HepG2 (cell line): ENCODE measurements around the gene RAD23A. TPM values are rescaled to one million over a fixed set of nuclear protein-coding genes. Genes with fewer than 3 reads are reported as not detected.

ENCODE experiments used
- ATAC-seq: fragments of 200-7000 bp; cut with Tn5 transposase; 3 replicates; pipeline ENCODE4 v1.9.1; 2020; ENCODE audit warnings: mild to moderate bottlenecking, moderate library complexity
- BruUV-seq: library from RNA; stranded (reverse); fragments of 400-500 nt; replicated peaks from 2 replicates; lab custom pipeline; 2021; lab: Mats Ljungman, UMichigan
- CTCF ChIA-PET: fragments of 300-600 bp; formaldehyde crosslinking; extraction: SDS; loops from one replicate; lab custom pipeline; 2021; ENCODE audit warnings: low total read pairs, inconsistent platforms, low intra/inter-chr PET ratio; lab: Yijun Ruan, JAX
- POLR2A ChIA-PET: fragments of 350-600 bp; sonication (Branson Sonifier 250); formaldehyde crosslinking; loops from one replicate; lab custom pipeline; 2020; ENCODE audit warnings: antibody characterized with exemption, inconsistent platforms; lab: Yijun Ruan, JAX
- DNase-seq: peaks from one replicate; pipeline ENCODE4 v3.0.0-alpha.2; 2015; ENCODE audit warnings: low spot score
- FAIRE-seq: peaks from 3 replicates; lab custom pipeline; 2011; peaks lifted over from hg19 to GRCh38; lab: Jason Lieb, UNC
- H2AFZ ChIP-seq: one replicate; pipeline ENCODE4 v1.6.1; 2011; ENCODE audit warnings: low read length, inconsistent platforms
- H3K27ac ChIP-seq: fragments of 300-600 bp; 3 replicates; pipeline ENCODE4 v1.8.0; 2011; ENCODE audit warnings: mixed run types, mild to moderate bottlenecking, mixed read lengths, low read length, inconsistent platforms; ENCODE audit not compliant: insufficient read depth; ENCODE audit errors: extremely low read length
- H3K27me3 ChIP-seq, 2 experiments: fragments of 200-600 bp in 1 of 2; 2 replicates in 1 of 2; 3 replicates in 1 of 2; pipeline versions ENCODE4 v1.6.0 to v1.8.0; 2011; ENCODE audit warnings: low read length in 2 of 2, mild to moderate bottlenecking in 2 of 2, moderate library complexity in 2 of 2, inconsistent platforms in 1 of 2; ENCODE audit not compliant: insufficient read depth in 2 of 2, control insufficient read depth in 1 of 2
- H3K36me3 ChIP-seq, 2 experiments: fragments of 200-600 bp in 1 of 2; replicated peaks in 1 of 2; 2 replicates in 1 of 2; 3 replicates in 1 of 2; pipeline versions ENCODE4 v1.5.1 to v1.8.0; 2011; ENCODE audit warnings: low read length in 2 of 2, inconsistent platforms in 1 of 2; ENCODE audit not compliant: insufficient read depth in 2 of 2, control insufficient read depth in 1 of 2
- H3K4me1 ChIP-seq: 2 replicates; pipeline ENCODE4 v1.5.1; 2012; ENCODE audit warnings: low read length, inconsistent platforms; ENCODE audit not compliant: insufficient read depth
- H3K4me2 ChIP-seq: 2 replicates; pipeline ENCODE4 v1.6.0; 2011; ENCODE audit warnings: low read depth, low read length, inconsistent platforms
- H3K4me3 ChIP-seq, 3 experiments: fragments of 200-600 bp in 1 of 3; sonication (generic), shearing (Covaris generic) in 1 of 3; replicated peaks in 1 of 3; 2 replicates each; pipeline ENCODE4 v1.5.1; 2011 to 2016; ENCODE audit warnings: low read length in 3 of 3, inconsistent platforms in 2 of 3, low read depth in 2 of 3, mild to moderate bottlenecking in 2 of 3, control low read depth in 1 of 3, mixed read lengths in 1 of 3; ENCODE audit not compliant: insufficient read depth in 1 of 3
- H3K79me2 ChIP-seq: one replicate; pipeline ENCODE4 v1.6.1; 2011; ENCODE audit warnings: low read length, inconsistent platforms; ENCODE audit not compliant: insufficient read depth
- H3K9ac ChIP-seq: 2 replicates; pipeline ENCODE4 v1.6.0; 2011; ENCODE audit warnings: mild to moderate bottlenecking, low read depth, low read length, inconsistent platforms; ENCODE audit not compliant: insufficient read depth
- H3K9me3 ChIP-seq: 2 replicates; pipeline ENCODE4 v1.5.1; 2012; ENCODE audit warnings: mild to moderate bottlenecking, low read length
- H4K20me1 ChIP-seq: 2 replicates; pipeline ENCODE4 v1.6.0; 2011; ENCODE audit warnings: inconsistent platforms, mild to moderate bottlenecking, low read length, moderate library complexity; ENCODE audit not compliant: insufficient read depth
- ATRX ChIP-seq: sonication (generic); formaldehyde crosslinking; IDR thresholded peaks from 2 replicates; pipeline ENCODE4 v1.4.0; 2020; ENCODE audit warnings: missing genetic modification reagents, borderline replicate concordance
- CHD2 ChIP-seq: IDR thresholded peaks from 2 replicates; pipeline ENCODE4 v1.6.1; 2011; ENCODE audit warnings: low read depth, low read length, improper control_type of control experiment
- CHD4 ChIP-seq: fragments of 200-600 bp; sonication (generic); IDR thresholded peaks from 2 replicates; pipeline ENCODE4 v1.7.0; 2017; ENCODE audit warnings: mild to moderate bottlenecking, low read length, borderline replicate concordance
- KLF12 ChIP-seq: sonication (generic); formaldehyde crosslinking; IDR thresholded peaks from 2 replicates; pipeline ENCODE4 v1.4.0; 2020; ENCODE audit warnings: missing genetic modification reagents, borderline replicate concordance
- NCOA1 ChIP-seq: sonication (generic); formaldehyde crosslinking; IDR thresholded peaks from 2 replicates; pipeline ENCODE4 v1.9.0; 2021; ENCODE audit warnings: missing genetic modification reagents
- NCOA2 ChIP-seq: sonication (generic); formaldehyde crosslinking; IDR thresholded peaks from 2 replicates; pipeline ENCODE4 v1.8.0; 2022; ENCODE audit warnings: inconsistent platforms
- RARG ChIP-seq: sonication (generic); formaldehyde crosslinking; IDR thresholded peaks from 2 replicates; pipeline ENCODE4 v1.4.0; 2020; ENCODE audit warnings: low read depth, mild to moderate bottlenecking, missing genetic modification reagents
- RORA ChIP-seq: sonication (generic); formaldehyde crosslinking; IDR thresholded peaks from 2 replicates; pipeline ENCODE4 v1.5.0; 2020; ENCODE audit warnings: mild to moderate bottlenecking, missing genetic modification reagents, moderate library complexity
- RXRB ChIP-seq: IDR thresholded peaks from 2 replicates; pipeline ENCODE4 v1.6.1; 2016; ENCODE audit warnings: borderline replicate concordance, missing genetic modification reagents, missing compliant biosample characterization
- TBL1XR1 ChIP-seq: fragments of 150-350 bp; IDR thresholded peaks from 2 replicates; pipeline ENCODE4 v1.6.1; 2014; ENCODE audit warnings: borderline replicate concordance, low read length; ENCODE audit not compliant: partially characterized antibody
- ZNF350 ChIP-seq: sonication (generic); formaldehyde crosslinking; IDR thresholded peaks from 2 replicates; pipeline ENCODE4 v1.4.0; 2020; ENCODE audit warnings: mild to moderate bottlenecking, low read depth, missing genetic modification reagents, borderline replicate concordance
- ZNF615 ChIP-seq: sonication (generic); formaldehyde crosslinking; IDR thresholded peaks from 2 replicates; pipeline ENCODE4 v1.5.0; 2020; ENCODE audit warnings: mild to moderate bottlenecking, missing genetic modification reagents, borderline replicate concordance
- ZSCAN30 ChIP-seq: sonication (generic); formaldehyde crosslinking; IDR thresholded peaks from 2 replicates; pipeline ENCODE4 v1.5.0; 2020; ENCODE audit warnings: mild to moderate bottlenecking, missing genetic modification reagents
- WGBS: methylation state at CpG from one replicate; pipeline ENCODE4 v1.1.6; 2017; ENCODE audit warnings: low lambda C conversion rate; 5-methylcytosine and 5-hydroxymethylcytosine counted together
- in situ Hi-C: cut with HindIII; loops from 2 replicates; pipeline ENCODE4 v1.10.0; 2017; ENCODE audit warnings: low pct_unique_long_range_greater_than_20kb; ENCODE audit not compliant: extremely low pct_ligation_motif_present
- intact Hi-C: fragments of 100-400 bp; cut with micrococcal nuclease; formaldehyde crosslinking; loops from one replicate; pipeline ENCODE4 v1.10.0; 2022; ENCODE audit not compliant: unreplicated experiment
- polyA plus RNA-seq, 8 experiments: library from polyadenylated mRNA; depleted of rRNA in 3 of 8; stranded (reverse) in 7 of 8; unstranded in 1 of 8; fragments of >200 nt; fragmentation: Illumina TruSeq in 4 of 8; extraction: Trizol in 4 of 8; gene quantifications; 2 replicates each; pipeline versions ENCODE4 v1.2.1 to v1.2.3, GENCODE V29; 2011 to 2016; ENCODE audit warnings: low read depth in 4 of 8, missing spikeins in 1 of 8, mixed read lengths in 1 of 8; ENCODE audit not compliant: insufficient read depth in 1 of 8
- total RNA-seq, 5 experiments: library from RNA; depleted of rRNA; stranded (reverse); fragments of >200 nt; fragmentation: Illumina TruSeq; extraction: Trizol; gene quantifications; 2 replicates each; pipeline ENCODE4 v1.2.3, GENCODE V29; 2016; ENCODE audit warnings: low read depth in 1 of 5
- TF ChIP-seq, protein P1 (sequence below): sonication (generic); formaldehyde crosslinking; IDR thresholded peaks from 2 replicates; pipeline ENCODE4 v1.9.0; 2021; ENCODE audit warnings: missing genetic modification reagents, borderline replicate concordance
- TF ChIP-seq, protein P2 (sequence below): sonication (generic); formaldehyde crosslinking; IDR thresholded peaks from 2 replicates; pipeline ENCODE4 v1.4.0; 2020; ENCODE audit warnings: missing genetic modification reagents
- TF ChIP-seq, protein P3 (sequence below): sonication (generic); formaldehyde crosslinking; IDR thresholded peaks from 2 replicates; pipeline ENCODE4 v1.8.0; 2022; ENCODE audit warnings: missing genetic modification reagents, mild to moderate bottlenecking, inconsistent platforms, borderline replicate concordance

RAD23A gene
- total and polyA plus RNA-seq, 2 of the 13 experiments (the other 11 are each of a cell fraction or from before 2014, with no cell fraction given): 42.5 to 54.2 TPM

DNA sequence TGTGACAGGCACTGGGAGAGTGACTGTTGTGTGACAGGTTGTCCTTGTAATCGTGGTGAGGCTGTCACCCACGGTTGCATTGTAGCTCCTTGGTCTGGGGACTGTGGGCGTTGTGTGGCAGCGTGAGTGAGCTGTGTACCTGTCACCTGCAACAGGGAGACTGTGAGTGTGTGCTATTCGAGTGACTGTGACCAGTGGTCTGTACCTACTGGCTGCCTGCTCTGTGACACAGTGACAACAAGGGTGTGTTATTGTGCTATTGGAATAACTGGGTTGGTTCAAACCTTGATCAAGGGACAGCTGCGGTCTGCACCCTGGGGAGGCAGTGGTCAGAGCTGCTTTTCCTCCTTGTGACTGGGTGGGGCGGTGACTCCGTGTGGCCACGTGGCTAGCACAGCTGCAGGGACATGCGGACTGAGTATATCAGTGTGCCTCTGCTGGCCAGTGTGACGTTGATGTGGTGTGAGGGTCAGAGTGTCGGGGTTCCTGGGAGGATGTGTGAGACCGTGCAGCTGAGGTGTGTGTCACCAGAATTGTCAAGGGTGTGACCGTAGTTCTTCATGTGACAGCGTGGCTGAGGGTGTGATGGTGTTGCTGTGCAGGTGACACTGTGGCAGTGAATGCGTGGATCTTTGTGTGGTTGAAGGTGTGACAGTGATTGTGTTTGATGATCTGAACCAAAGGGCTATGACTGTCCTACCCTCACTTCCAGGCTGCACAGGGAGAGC, 39.6 kb downstream of the RAD23A start:
- peak overlapping the region; percentile 80 for H3K27ac ChIP-seq
- H2AFZ ChIP-seq: peak overlapping the region; percentile 15
- in situ Hi-C loops (loop anchor here (5.0 kb wide), 2 partner anchors 37 to 77 kb away; no protein-coding TSS in a partner anchor), intact Hi-C loops (loop anchor here (1.0 to 2.0 kb wide), 2 partner anchors 48 to 76 kb away; no protein-coding TSS in a partner anchor)
- FAIRE-seq: peak; percentile 81
- DNase-seq: peak; percentile 75
- peaks cover 60% of the 10 kb centered on the region for H3K4me1 ChIP-seq
- no peaks in the 10 kb centered on the region for H3K79me2 ChIP-seq
- ChIA-PET POLR2A (interaction anchor here (0.8 to 3.6 kb wide), 18 partner anchors 11 to 196 kb away, joined by 3 to 66 read pairs (median 6); partner anchors contain the start of gene NACC1), CTCF (interaction anchor here (0.8 to 3.8 kb wide), 5 partner anchors 45 to 103 kb away, joined by 3 to 29 read pairs (median 3); no protein-coding TSS in a partner anchor)
- peaks cover 0 to 5% of the 10 kb centered on the region in 2 experiments; a peak in 1 of 5 replicates for H3K27me3 ChIP-seq
- whole genome bisulfite sequencing: 1% methylated on average over 8 of the region's 16 CpGs
- H3K4me3 ChIP-seq: peak overlapping the region; percentile 21 to 76 (median 33); a peak in 5 of 6 replicates
- H3K9me3 ChIP-seq: no peaks in the 10 kb centered on the region
- no peaks in the 10 kb centered on the region for H3K36me3 ChIP-seq
- H3K4me2 ChIP-seq: peak overlapping the region; percentile 98
- peak; percentile 81 for ATAC-seq
- peak overlapping the region; percentile 55 for H3K9ac ChIP-seq
- BruUV-seq: no TSS peak
- no peaks in the 10 kb centered on the region for H4K20me1 ChIP-seq
- TF ChIP-seq TBL1XR1 (no peak), CHD4 (no peak), NCOA2 (CRISPR knock-in tag) (peak; percentile 46; the same call in 1 of the 2 replicates), ZNF615 (no peak), RARG (no peak), ATRX (no peak), NCOA1 (no peak; the same call in none of the 2 replicates), RXRB (CRISPR knock-in tag) (peak; percentile 49; the same call in 1 of the 2 replicates), KLF12 (CRISPR knock-in tag) (no peak), ZNF350 (CRISPR knock-in tag) (no peak; the same call in 1 of the 2 replicates), CHD2 (no peak), ZSCAN30 (CRISPR knock-in tag) (no peak), RORA (CRISPR knock-in tag) (no peak)
- TF ChIP-seq, protein P1, sequence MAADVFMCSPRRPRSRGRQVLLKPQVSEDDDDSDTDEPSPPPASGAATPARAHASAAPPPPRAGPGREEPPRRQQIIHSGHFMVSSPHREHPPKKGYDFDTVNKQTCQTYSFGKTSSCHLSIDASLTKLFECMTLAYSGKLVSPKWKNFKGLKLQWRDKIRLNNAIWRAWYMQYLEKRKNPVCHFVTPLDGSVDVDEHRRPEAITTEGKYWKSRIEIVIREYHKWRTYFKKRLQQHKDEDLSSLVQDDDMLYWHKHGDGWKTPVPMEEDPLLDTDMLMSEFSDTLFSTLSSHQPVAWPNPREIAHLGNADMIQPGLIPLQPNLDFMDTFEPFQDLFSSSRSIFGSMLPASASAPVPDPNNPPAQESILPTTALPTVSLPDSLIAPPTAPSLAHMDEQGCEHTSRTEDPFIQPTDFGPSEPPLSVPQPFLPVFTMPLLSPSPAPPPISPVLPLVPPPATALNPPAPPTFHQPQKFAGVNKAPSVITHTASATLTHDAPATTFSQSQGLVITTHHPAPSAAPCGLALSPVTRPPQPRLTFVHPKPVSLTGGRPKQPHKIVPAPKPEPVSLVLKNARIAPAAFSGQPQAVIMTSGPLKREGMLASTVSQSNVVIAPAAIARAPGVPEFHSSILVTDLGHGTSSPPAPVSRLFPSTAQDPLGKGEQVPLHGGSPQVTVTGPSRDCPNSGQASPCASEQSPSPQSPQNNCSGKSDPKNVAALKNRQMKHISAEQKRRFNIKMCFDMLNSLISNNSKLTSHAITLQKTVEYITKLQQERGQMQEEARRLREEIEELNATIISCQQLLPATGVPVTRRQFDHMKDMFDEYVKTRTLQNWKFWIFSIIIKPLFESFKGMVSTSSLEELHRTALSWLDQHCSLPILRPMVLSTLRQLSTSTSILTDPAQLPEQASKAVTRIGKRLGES (CRISPR knock-in tag): no peak
- TF ChIP-seq, protein P2, sequence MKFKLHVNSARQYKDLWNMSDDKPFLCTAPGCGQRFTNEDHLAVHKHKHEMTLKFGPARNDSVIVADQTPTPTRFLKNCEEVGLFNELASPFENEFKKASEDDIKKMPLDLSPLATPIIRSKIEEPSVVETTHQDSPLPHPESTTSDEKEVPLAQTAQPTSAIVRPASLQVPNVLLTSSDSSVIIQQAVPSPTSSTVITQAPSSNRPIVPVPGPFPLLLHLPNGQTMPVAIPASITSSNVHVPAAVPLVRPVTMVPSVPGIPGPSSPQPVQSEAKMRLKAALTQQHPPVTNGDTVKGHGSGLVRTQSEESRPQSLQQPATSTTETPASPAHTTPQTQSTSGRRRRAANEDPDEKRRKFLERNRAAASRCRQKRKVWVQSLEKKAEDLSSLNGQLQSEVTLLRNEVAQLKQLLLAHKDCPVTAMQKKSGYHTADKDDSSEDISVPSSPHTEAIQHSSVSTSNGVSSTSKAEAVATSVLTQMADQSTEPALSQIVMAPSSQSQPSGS (CRISPR knock-in tag): no peak
- TF ChIP-seq, protein P3, sequence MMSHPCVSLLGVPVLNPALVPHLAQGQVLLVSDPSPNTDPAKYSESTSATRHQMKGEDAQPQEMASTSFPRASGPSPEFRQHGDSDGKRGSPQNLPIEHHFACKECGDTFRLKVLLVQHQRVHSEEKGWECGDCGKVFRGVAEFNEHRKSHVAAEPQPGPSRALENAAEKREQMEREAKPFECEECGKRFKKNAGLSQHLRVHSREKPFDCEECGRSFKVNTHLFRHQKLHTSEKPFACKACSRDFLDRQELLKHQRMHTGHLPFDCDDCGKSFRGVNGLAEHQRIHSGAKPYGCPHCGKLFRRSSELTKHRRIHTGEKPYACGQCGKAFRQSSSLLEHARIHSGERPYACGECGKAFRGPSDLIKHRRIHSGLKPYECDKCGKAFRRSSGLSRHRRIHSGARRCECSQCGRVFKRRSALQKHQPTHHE (CRISPR knock-in tag): no peak; the same call in 1 of the 2 replicates
